ENCODE measurements around the gene PAQR8. TPM values are rescaled to one million over a fixed set of nuclear protein-coding genes. Genes with fewer than 3 reads are reported as not detected.

Gene PAQR8
- total RNA-seq, 1 experiment from 2014 or later = 3.7 TPM

- Histone ChIP-seq H3K4me2 (peak overlapping the region; percentile 89), H2AFZ (peak overlapping the region; percentile 93), H3K79me2 (ENCODE audit: low read depth) (no peaks in the 10 kb centered on the region), H3K9me3 (ENCODE audit: insufficient read depth, low read depth) (no peaks in the 10 kb centered on the region), H3K4me1 (replicated peaks; ENCODE audit: insufficient read depth) (peaks cover 9% of the 10 kb centered on the region; the same call in 1 of the 2 replicates), H3K27ac (no peak overlapping the region), H4K20me1 (ENCODE audit: insufficient read depth) (no peaks in the 10 kb centered on the region), H3F3A (ENCODE audit: insufficient read depth, low read depth) (0 out of 2 replicates have a peak, but pooled peaks cover 10% of the 10 kb centered on the region), H3K4me3 (peak overlapping the region; percentile 70), H3K36me3 (ENCODE audit: low read depth) (no peaks in the 10 kb centered on the region), H3K27me3 (ENCODE audit: insufficient read depth, low read depth) (no peaks in the 10 kb centered on the region), H3K9me2 (ENCODE audit: insufficient read depth) (no peaks in the 10 kb centered on the region)
- TSS peak; percentile 69 for BruUV-seq (replicated peaks)
- POLR2A ChIA-PET (ENCODE audit: unreplicated experiment) = interaction anchor here (0.7 to 0.9 kb wide), 2 partner anchors 9 to 29 kb away, joined by 3 to 6 read pairs; no protein-coding TSS in a partner anchor
- no peak for DNase-seq
- intact Hi-C loops (cut with micrococcal nuclease; ENCODE audit: unreplicated experiment) = no loop called here
- CTCF ChIA-PET = no interaction called here
- TF ChIP-seq CTCF (conservative IDR thresholded peaks at IDR 0.05) (no peak), EZH2 (IDR thresholded peaks at IDR 0.05; ENCODE audit: low read depth) (no peak)
Observed at GRCh38 chr6:52361414-52361944, 472 bp upstream of the PAQR8 start.

GRCh38 chr6:52362443-52363227 lies 684 bp downstream of the PAQR8 start:
- peaks cover 9% of the 10 kb centered on the region; the same call in 1 of the 2 replicates for H3K4me1 ChIP-seq (replicated peaks; ENCODE audit: insufficient read depth)
- no peaks in the 10 kb centered on the region for H3K27me3 ChIP-seq (ENCODE audit: insufficient read depth, low read depth)
- BruUV-seq (replicated peaks) = no TSS peak
- ChIA-PET CTCF (interaction anchor here (1.0 kb wide), 1 partner anchor 28 kb away, joined by 3 read pairs; no protein-coding TSS in a partner anchor), POLR2A (ENCODE audit: unreplicated experiment) (interaction anchor here (0.6 to 0.9 kb wide), 5 partner anchors 10 to 750 kb away, joined by 3 to 6 read pairs (median 4); no protein-coding TSS in a partner anchor)
- no peaks in the 10 kb centered on the region for H3K9me3 ChIP-seq (ENCODE audit: insufficient read depth, low read depth)
- intact Hi-C loops (cut with micrococcal nuclease; ENCODE audit: unreplicated experiment) = no loop called here
- DNase-seq = peak in 1 of 2 experiments; percentile 5
- H3K4me2 ChIP-seq = peak overlapping the region; percentile 89
- no peaks in the 10 kb centered on the region for H4K20me1 ChIP-seq (ENCODE audit: insufficient read depth)
- peak overlapping the region; percentile 93 for H2AFZ ChIP-seq
- H3K9me2 ChIP-seq (ENCODE audit: insufficient read depth) = no peaks in the 10 kb centered on the region
- H3K79me2 ChIP-seq (ENCODE audit: low read depth) = no peaks in the 10 kb centered on the region
- TF ChIP-seq CTCF (conservative IDR thresholded peaks at IDR 0.05) (no peak; the same call in 1 of the 2 replicates), EZH2 (IDR thresholded peaks at IDR 0.05; ENCODE audit: low read depth) (no peak)
- H3K27ac ChIP-seq = no peak overlapping the region
- H3K36me3 ChIP-seq (ENCODE audit: low read depth) = no peaks in the 10 kb centered on the region
- H3F3A ChIP-seq (ENCODE audit: insufficient read depth, low read depth) = 0 out of 2 replicates have a peak, but pooled peaks cover 10% of the 10 kb centered on the region
- peak overlapping the region; percentile 70 for H3K4me3 ChIP-seq

- no peaks in the 10 kb centered on the region for H3K9me3 ChIP-seq (ENCODE audit: insufficient read depth, low read depth)
- ChIA-PET POLR2A (ENCODE audit: unreplicated experiment) (no interaction called here), CTCF (no interaction called here)
- H3K79me2 ChIP-seq (ENCODE audit: low read depth) = no peaks in the 10 kb centered on the region
- no peaks in the 10 kb centered on the region for H3K27me3 ChIP-seq (ENCODE audit: insufficient read depth, low read depth)
- no peaks in the 10 kb centered on the region for H3K9me2 ChIP-seq (ENCODE audit: insufficient read depth)
- H3K36me3 ChIP-seq (ENCODE audit: low read depth) = no peaks in the 10 kb centered on the region
- no peak overlapping the region for H3K27ac ChIP-seq
- H3K4me2 ChIP-seq = peak overlapping the region; percentile 89; the same call in 1 of the 2 replicates
- peaks cover 9% of the 10 kb centered on the region; the same call in 1 of the 2 replicates for H3K4me1 ChIP-seq (replicated peaks; ENCODE audit: insufficient read depth)
- H2AFZ ChIP-seq = no peak overlapping the region
- intact Hi-C loops (cut with micrococcal nuclease; ENCODE audit: unreplicated experiment) = no loop called here
- 0 out of 2 replicates have a peak, but pooled peaks cover 10% of the 10 kb centered on the region for H3F3A ChIP-seq (ENCODE audit: insufficient read depth, low read depth)
- H4K20me1 ChIP-seq (ENCODE audit: insufficient read depth) = no peaks in the 10 kb centered on the region
- DNase-seq = no peak
- H3K4me3 ChIP-seq = no peak overlapping the region
- no peak for TF ChIP-seq CTCF (conservative IDR thresholded peaks at IDR 0.05)
- TF ChIP-seq EZH2 (IDR thresholded peaks at IDR 0.05; ENCODE audit: low read depth) = no peak
- BruUV-seq (replicated peaks) = TSS peak; percentile 26
Observed at GRCh38 chr6:52363228-52363867, 1.4 kb downstream of the PAQR8 start.

Measured in PC-9 (cell line).